ENCODE measurements around the gene TMEM255A. TPM values are rescaled to one million over a fixed set of nuclear protein-coding genes. Genes with fewer than 3 reads are reported as not detected.

Gene TMEM255A
- total RNA-seq, 3 donors from 2014 or later, result 0.49 to 3.7 (median 0.87) TPM

GRCh38 chrX:120286733-120287512 is 24.3 kb downstream of the TMEM255A start:
- no peaks in the 10 kb centered on the region for H3K4me1 ChIP-seq (ENCODE audit: low read depth)
- H3K9me3 ChIP-seq, result no peaks in the 10 kb centered on the region
- H3K4me3 ChIP-seq, result no peak overlapping the region
- TF ChIP-seq, protein P1, sequence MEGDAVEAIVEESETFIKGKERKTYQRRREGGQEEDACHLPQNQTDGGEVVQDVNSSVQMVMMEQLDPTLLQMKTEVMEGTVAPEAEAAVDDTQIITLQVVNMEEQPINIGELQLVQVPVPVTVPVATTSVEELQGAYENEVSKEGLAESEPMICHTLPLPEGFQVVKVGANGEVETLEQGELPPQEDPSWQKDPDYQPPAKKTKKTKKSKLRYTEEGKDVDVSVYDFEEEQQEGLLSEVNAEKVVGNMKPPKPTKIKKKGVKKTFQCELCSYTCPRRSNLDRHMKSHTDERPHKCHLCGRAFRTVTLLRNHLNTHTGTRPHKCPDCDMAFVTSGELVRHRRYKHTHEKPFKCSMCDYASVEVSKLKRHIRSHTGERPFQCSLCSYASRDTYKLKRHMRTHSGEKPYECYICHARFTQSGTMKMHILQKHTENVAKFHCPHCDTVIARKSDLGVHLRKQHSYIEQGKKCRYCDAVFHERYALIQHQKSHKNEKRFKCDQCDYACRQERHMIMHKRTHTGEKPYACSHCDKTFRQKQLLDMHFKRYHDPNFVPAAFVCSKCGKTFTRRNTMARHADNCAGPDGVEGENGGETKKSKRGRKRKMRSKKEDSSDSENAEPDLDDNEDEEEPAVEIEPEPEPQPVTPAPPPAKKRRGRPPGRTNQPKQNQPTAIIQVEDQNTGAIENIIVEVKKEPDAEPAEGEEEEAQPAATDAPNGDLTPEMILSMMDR (IDR thresholded peaks at IDR 0.05), result no peak
- no peak for ATAC-seq
- intact Hi-C loops (cut with DNase I, micrococcal nuclease), result no loop called here
- no peaks in the 10 kb centered on the region for H3K36me3 ChIP-seq (ENCODE audit: low read depth)
- DNase-seq, result no peak

DNA sequence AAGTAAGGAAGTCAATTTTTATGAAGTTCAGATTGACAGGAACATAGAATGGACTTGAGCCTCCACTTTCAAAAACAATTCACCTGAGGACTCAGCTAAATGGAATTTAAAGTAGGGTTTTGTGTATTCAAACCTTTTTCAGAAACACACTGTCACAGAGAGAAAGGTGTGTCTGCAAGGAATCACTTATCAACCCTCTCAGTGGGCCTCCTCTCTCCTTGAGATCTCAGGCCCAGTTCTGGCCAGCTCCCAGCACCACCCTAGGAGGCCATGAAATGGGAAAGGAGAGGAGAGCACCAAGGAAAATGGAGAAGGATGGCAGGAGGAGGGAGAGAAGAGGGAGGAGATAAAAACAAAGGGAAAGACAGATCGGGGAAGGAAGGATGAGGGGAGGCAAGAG is 28.6 kb downstream of the TMEM255A start:
- Histone ChIP-seq H3K4me3 (no peak overlapping the region), H3K36me3 (ENCODE audit: low read depth) (no peaks in the 10 kb centered on the region), H3K4me1 (ENCODE audit: low read depth) (no peaks in the 10 kb centered on the region), H3K9me3 (no peaks in the 10 kb centered on the region)
- DNase-seq (no peak), ATAC-seq (no peak)
- TF ChIP-seq, protein P1 (IDR thresholded peaks at IDR 0.05), result no peak
- intact Hi-C loops (cut with DNase I, micrococcal nuclease), result no loop called here

DNA sequence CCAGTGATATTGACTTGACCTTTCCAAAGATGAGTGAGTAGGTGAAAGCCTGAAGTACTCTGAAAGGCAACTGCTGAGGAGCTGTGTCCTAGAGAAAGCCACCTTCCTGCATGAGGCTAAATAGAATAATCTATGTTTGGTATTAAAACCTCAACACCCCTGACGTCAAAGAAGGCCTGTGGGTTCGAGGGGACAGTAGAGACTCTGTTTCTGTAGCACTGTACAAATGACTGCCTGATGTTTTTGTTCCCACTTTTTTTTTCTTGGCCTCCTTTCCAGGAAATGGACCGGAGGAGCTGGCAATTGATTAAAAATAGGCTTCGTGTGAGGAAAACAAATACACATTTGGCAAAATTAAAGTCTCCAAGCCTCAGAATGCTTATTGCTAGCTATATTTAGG is 29.5 kb downstream of the TMEM255A start:
- Histone ChIP-seq H3K9me3 (no peaks in the 10 kb centered on the region), H3K4me1 (ENCODE audit: low read depth) (no peaks in the 10 kb centered on the region), H3K36me3 (ENCODE audit: low read depth) (no peaks in the 10 kb centered on the region), H3K4me3 (no peak overlapping the region)
- intact Hi-C loops (cut with DNase I, micrococcal nuclease), result no loop called here
- TF ChIP-seq, protein P1 (IDR thresholded peaks at IDR 0.05), result no peak
- ATAC-seq (no peak), DNase-seq (no peak)

- H3K4me1 ChIP-seq (ENCODE audit: low read depth), result no peaks in the 10 kb centered on the region
- TF ChIP-seq, protein P1 (IDR thresholded peaks at IDR 0.05), result no peak
- no peaks in the 10 kb centered on the region for H3K9me3 ChIP-seq
- H3K4me3 ChIP-seq, result no peak overlapping the region
- ATAC-seq (no peak), DNase-seq (no peak)
- intact Hi-C loops (cut with DNase I, micrococcal nuclease), result no loop called here
- no peaks in the 10 kb centered on the region for H3K36me3 ChIP-seq (ENCODE audit: low read depth)
Measured at GRCh38 chrX:120281021-120281624, 30.1 kb downstream of the TMEM255A start.

- DNase-seq (no peak), ATAC-seq (no peak)
- no peaks in the 10 kb centered on the region for H3K4me1 ChIP-seq (ENCODE audit: low read depth)
- TF ChIP-seq, protein P1 (IDR thresholded peaks at IDR 0.05), result no peak
- intact Hi-C loops (cut with DNase I, micrococcal nuclease), result no loop called here
- H3K36me3 ChIP-seq (ENCODE audit: low read depth), result no peaks in the 10 kb centered on the region
- no peaks in the 10 kb centered on the region for H3K9me3 ChIP-seq
- no peak overlapping the region for H3K4me3 ChIP-seq
Measured at GRCh38 chrX:120274958-120275357, 36.3 kb downstream of the TMEM255A start.

All from mucosa of descending colon (tissue), 3 donors.